ENCODE measurements around the gene RETNLB.

The RETNLB gene

GRCh38 chr3:108757404-108757982 is at the start of gene RETNLB:
RETNLB (minus strand) TSS chr3:108757410; CDS start chr3:108757185, 225 bp downstream.
- DNase-seq (ENCODE audit: low read depth) = no peak
- TF ChIP-seq CTCF (conservative IDR thresholded peaks at IDR 0.05; ENCODE audit: control insufficient read depth, insufficient read depth, low read depth, low read length) = no peak
- no peak within 1 kb of the TSS for H3K4me3 ChIP-seq (ENCODE audit: control insufficient read depth, low read depth, low read length)

DNA sequence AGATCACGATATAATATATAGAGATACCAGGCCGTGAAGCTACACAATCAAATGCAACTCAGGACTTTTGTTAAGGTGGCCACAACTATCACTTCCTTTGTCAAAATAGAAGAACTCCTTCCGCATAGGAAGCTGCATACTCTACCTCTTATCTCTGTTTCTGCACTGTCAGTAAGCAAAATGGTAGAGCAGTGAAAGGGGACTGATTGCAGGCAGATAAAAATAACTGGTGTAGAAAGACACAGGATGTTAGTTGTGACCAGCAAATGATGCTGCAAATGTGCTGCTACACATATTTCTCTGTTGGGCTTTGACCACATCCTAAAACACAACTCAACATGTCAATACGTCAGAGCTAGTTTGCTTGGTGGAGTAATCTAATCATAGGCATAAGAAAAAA is 49.1 kb upstream of the RETNLB start:
- DNase-seq (ENCODE audit: low read depth) = no peak
- no peak overlapping the region for H3K4me3 ChIP-seq (ENCODE audit: control insufficient read depth, low read depth, low read length)
- TF ChIP-seq CTCF (conservative IDR thresholded peaks at IDR 0.05; ENCODE audit: control insufficient read depth, insufficient read depth, low read depth, low read length) = no peak

GRCh38 chr3:108804966-108805365 is 47.8 kb upstream of the RETNLB start:
- no peak for DNase-seq (ENCODE audit: low read depth)
- TF ChIP-seq CTCF (conservative IDR thresholded peaks at IDR 0.05; ENCODE audit: control insufficient read depth, insufficient read depth, low read depth, low read length) = no peak
- no peak overlapping the region for H3K4me3 ChIP-seq (ENCODE audit: control insufficient read depth, low read depth, low read length)

DNA sequence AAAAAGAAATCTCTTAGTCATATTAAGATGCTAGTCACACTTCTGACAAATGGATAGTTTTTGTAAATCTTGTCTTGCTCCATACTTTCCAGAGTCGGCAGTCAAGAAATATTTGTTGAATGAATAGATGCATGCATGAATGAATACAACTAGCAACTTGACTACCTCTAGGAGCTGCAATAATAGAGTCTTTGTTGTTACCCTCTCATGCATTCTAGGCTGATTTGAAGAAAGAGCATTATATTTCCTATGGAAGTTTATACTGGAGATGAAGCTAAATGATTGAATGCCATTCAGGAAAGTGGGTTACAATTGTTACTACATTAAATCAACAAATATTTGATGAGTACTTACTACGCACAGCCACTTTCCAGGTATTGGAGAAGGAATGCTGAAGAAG is 47.2 kb upstream of the RETNLB start:
- H3K4me3 ChIP-seq (ENCODE audit: control insufficient read depth, low read depth, low read length) = no peak overlapping the region
- no peak for DNase-seq (ENCODE audit: low read depth)
- no peak for TF ChIP-seq CTCF (conservative IDR thresholded peaks at IDR 0.05; ENCODE audit: control insufficient read depth, insufficient read depth, low read depth, low read length)

DNA sequence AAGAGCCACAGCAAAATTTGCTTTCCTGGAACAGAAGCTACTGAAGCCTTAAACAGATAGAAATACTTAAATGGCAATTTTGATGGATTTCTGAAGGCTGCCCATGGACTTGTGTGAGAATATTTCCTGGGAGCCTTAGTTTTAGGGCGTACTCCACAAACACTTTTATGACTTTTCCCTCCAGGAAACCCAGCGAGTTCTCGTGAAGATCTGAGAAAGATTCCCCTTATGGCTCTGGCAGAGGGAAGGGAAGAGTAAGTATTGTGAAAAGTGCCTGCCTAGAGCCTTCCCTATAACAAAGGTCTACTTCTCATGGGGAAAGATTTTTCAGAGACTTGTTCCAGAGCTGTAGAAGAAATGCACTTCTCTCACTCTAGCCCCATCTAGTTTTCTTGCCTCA is 34.3 kb upstream of the RETNLB start:
- no peak overlapping the region for H3K4me3 ChIP-seq (ENCODE audit: control insufficient read depth, low read depth, low read length)
- TF ChIP-seq CTCF (conservative IDR thresholded peaks at IDR 0.05; ENCODE audit: control insufficient read depth, insufficient read depth, low read depth, low read length) = no peak
- DNase-seq (ENCODE audit: low read depth) = no peak

- no peak for TF ChIP-seq CTCF (conservative IDR thresholded peaks at IDR 0.05; ENCODE audit: control insufficient read depth, insufficient read depth, low read depth, low read length)
- H3K4me3 ChIP-seq (ENCODE audit: control insufficient read depth, low read depth, low read length) = no peak overlapping the region
- no peak for DNase-seq (ENCODE audit: low read depth)
Observed at GRCh38 chr3:108780235-108780634, 23.0 kb upstream of the RETNLB start.

- DNase-seq (ENCODE audit: low read depth) = no peak
- no peak overlapping the region for H3K4me3 ChIP-seq (ENCODE audit: control insufficient read depth, low read depth, low read length)
- no peak for TF ChIP-seq CTCF (conservative IDR thresholded peaks at IDR 0.05; ENCODE audit: control insufficient read depth, insufficient read depth, low read depth, low read length)
Observed at GRCh38 chr3:108779496-108779895, 22.3 kb upstream of the RETNLB start.
